Spleen (tissue), 7 donors: Measurements from ENCODE around the gene HEYL.

Experiments used
- CTCF ChIP-seq, 11 experiments: fragments of 200-600 bp in 7 of 11; fragments of 450-650 bp in 4 of 11; sonication (generic) in 4 of 11; IDR thresholded peaks in 8 of 11; conservative IDR thresholded peaks in 3 of 11; 1 replicate in 7 of 11; 2 replicates in 4 of 11; pipeline versions ENCODE4 v1.4.0 to v1.8.0; 2016 to 2021; ENCODE audit warnings: antibody characterized with exemption in 11 of 11, inconsistent platforms in 4 of 11, mild to moderate bottlenecking in 1 of 11
- POLR2AphosphoS5 ChIP-seq, 3 donors: sonication (generic); formaldehyde crosslinking; IDR thresholded peaks; one replicate each; pipeline ENCODE4 v1.5.1; 2017; ENCODE audit warnings: antibody characterized with exemption in 3 of 3
- donor health status: DM: no; HTN: no; CAD: no; lungs with moderate emphysema.
- donor health status: DM: no; HTN: no; CAD: no.
- donor health status: DM: no; HTN: no; CAD: no.

GRCh38 chr1:39609618-39610331 lies 29.7 kb downstream of the HEYL start:
- TF ChIP-seq CTCF (IDR thresholded peaks at IDR 0.05 in 8 of 11, conservative IDR thresholded peaks at IDR 0.05 in 3 of 11): peak in 9 of 11 experiments; percentile 32 to 90 (median 80)
- TF ChIP-seq POLR2AphosphoS5 (IDR thresholded peaks at IDR 0.05): peak in 1 of 3 donors; percentile 46
